HepG2 (cell line): ENCODE data around the gene ANKRD40. TPM values are rescaled to one million over a fixed set of nuclear protein-coding genes. Genes with fewer than 3 reads are reported as not detected.

ENCODE experiments used
- AHDC1 ChIP-seq: sonication (generic); formaldehyde crosslinking; IDR thresholded peaks from 2 replicates; pipeline ENCODE4 v1.5.1; 2020; ENCODE audit warnings: mild to moderate bottlenecking, missing genetic modification reagents, borderline replicate concordance
- ARNTL ChIP-seq: sonication (generic); formaldehyde crosslinking; IDR thresholded peaks from 2 replicates; pipeline ENCODE4 v1.4.0; 2020; ENCODE audit warnings: mild to moderate bottlenecking, missing genetic modification reagents
- HMG20A ChIP-seq: IDR thresholded peaks from 2 replicates; pipeline ENCODE4 v1.6.1; 2016; ENCODE audit warnings: borderline replicate concordance
- MLX ChIP-seq: IDR thresholded peaks from 2 replicates; pipeline ENCODE4 v1.6.1; 2016
- MYC ChIP-seq: sonication (generic); formaldehyde crosslinking; IDR thresholded peaks from 2 replicates; pipeline ENCODE4 v1.9.0; 2021; ENCODE audit warnings: missing genetic modification reagents, borderline replicate concordance
- PRMT3 ChIP-seq: sonication (generic); formaldehyde crosslinking; IDR thresholded peaks from 2 replicates; pipeline ENCODE4 v1.8.1; 2022; ENCODE audit warnings: low read depth, mild to moderate bottlenecking, moderate library complexity, missing genetic modification reagents, borderline replicate concordance
- SAP130 ChIP-seq: IDR thresholded peaks from 2 replicates; pipeline ENCODE4 v1.6.1; 2016; ENCODE audit warnings: low read depth
- ZBTB1 ChIP-seq: sonication (generic); formaldehyde crosslinking; IDR thresholded peaks from 2 replicates; pipeline ENCODE4 v1.4.0; 2020; ENCODE audit warnings: missing genetic modification reagents, borderline replicate concordance
- ZFP62 ChIP-seq: sonication (generic); formaldehyde crosslinking; IDR thresholded peaks from 2 replicates; pipeline ENCODE4 v1.4.0; 2020; ENCODE audit warnings: missing genetic modification reagents
- ZNF260 ChIP-seq: sonication (generic); formaldehyde crosslinking; IDR thresholded peaks from 2 replicates; pipeline ENCODE4 v1.4.0; 2020; ENCODE audit warnings: missing genetic modification reagents, low read depth, mild to moderate bottlenecking, borderline replicate concordance
- ZNF484 ChIP-seq: sonication (generic); formaldehyde crosslinking; IDR thresholded peaks from 2 replicates; pipeline ENCODE4 v1.5.1; 2020; ENCODE audit warnings: mild to moderate bottlenecking, low read depth, missing genetic modification reagents, borderline replicate concordance
- ZNF577 ChIP-seq: sonication (generic); formaldehyde crosslinking; IDR thresholded peaks from 2 replicates; pipeline ENCODE4 v1.4.0; 2020; ENCODE audit warnings: mild to moderate bottlenecking, low read depth, missing genetic modification reagents, borderline replicate concordance
- polyA plus RNA-seq, 8 experiments: library from polyadenylated mRNA; depleted of rRNA in 3 of 8; stranded (reverse) in 7 of 8; unstranded in 1 of 8; fragments of >200 nt; fragmentation: Illumina TruSeq in 4 of 8; extraction: Trizol in 4 of 8; gene quantifications; 2 replicates each; pipeline versions ENCODE4 v1.2.1 to v1.2.3, GENCODE V29; 2011 to 2016; ENCODE audit warnings: low read depth in 4 of 8, missing spikeins in 1 of 8, mixed read lengths in 1 of 8; ENCODE audit not compliant: insufficient read depth in 1 of 8
- total RNA-seq, 5 experiments: library from RNA; depleted of rRNA; stranded (reverse); fragments of >200 nt; fragmentation: Illumina TruSeq; extraction: Trizol; gene quantifications; 2 replicates each; pipeline ENCODE4 v1.2.3, GENCODE V29; 2016; ENCODE audit warnings: low read depth in 1 of 5
- TF ChIP-seq, protein P1 (sequence below): sonication (generic); formaldehyde crosslinking; IDR thresholded peaks from 2 replicates; pipeline ENCODE4 v1.5.0; 2020; ENCODE audit warnings: mild to moderate bottlenecking, missing genetic modification reagents, moderate library complexity
- TF ChIP-seq, protein P2 (sequence below): sonication (generic); formaldehyde crosslinking; IDR thresholded peaks from 2 replicates; pipeline ENCODE4 v1.4.0; 2020; ENCODE audit warnings: missing genetic modification reagents
- TF ChIP-seq, protein P3 (sequence below): sonication (generic); formaldehyde crosslinking; IDR thresholded peaks from 2 replicates; pipeline ENCODE4 v1.5.0; 2020; ENCODE audit warnings: missing genetic modification reagents

Gene ANKRD40
- total and polyA plus RNA-seq, 2 of the 13 experiments (the other 11 are each of a cell fraction or from before 2014, with no cell fraction given) = 35.0 to 46.4 TPM

- peak; percentile 78 for TF ChIP-seq MYC (CRISPR knock-in tag)
- peak; percentile 60 for TF ChIP-seq SAP130 (CRISPR knock-in tag)
- TF ChIP-seq, protein P1, sequence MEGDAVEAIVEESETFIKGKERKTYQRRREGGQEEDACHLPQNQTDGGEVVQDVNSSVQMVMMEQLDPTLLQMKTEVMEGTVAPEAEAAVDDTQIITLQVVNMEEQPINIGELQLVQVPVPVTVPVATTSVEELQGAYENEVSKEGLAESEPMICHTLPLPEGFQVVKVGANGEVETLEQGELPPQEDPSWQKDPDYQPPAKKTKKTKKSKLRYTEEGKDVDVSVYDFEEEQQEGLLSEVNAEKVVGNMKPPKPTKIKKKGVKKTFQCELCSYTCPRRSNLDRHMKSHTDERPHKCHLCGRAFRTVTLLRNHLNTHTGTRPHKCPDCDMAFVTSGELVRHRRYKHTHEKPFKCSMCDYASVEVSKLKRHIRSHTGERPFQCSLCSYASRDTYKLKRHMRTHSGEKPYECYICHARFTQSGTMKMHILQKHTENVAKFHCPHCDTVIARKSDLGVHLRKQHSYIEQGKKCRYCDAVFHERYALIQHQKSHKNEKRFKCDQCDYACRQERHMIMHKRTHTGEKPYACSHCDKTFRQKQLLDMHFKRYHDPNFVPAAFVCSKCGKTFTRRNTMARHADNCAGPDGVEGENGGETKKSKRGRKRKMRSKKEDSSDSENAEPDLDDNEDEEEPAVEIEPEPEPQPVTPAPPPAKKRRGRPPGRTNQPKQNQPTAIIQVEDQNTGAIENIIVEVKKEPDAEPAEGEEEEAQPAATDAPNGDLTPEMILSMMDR (CRISPR knock-in tag) = 0 out of 2 replicates have a peak, but pooled peaks have one; percentile 12
- no peak for TF ChIP-seq ZNF577
- no peak for TF ChIP-seq ZNF260 (CRISPR knock-in tag)
- TF ChIP-seq PRMT3 (CRISPR knock-in tag) = no peak
- peak; percentile 77 for TF ChIP-seq AHDC1 (CRISPR knock-in tag)
- TF ChIP-seq ARNTL (CRISPR knock-in tag) = peak; percentile 36; the same call in 1 of the 2 replicates
- TF ChIP-seq, protein P2, sequence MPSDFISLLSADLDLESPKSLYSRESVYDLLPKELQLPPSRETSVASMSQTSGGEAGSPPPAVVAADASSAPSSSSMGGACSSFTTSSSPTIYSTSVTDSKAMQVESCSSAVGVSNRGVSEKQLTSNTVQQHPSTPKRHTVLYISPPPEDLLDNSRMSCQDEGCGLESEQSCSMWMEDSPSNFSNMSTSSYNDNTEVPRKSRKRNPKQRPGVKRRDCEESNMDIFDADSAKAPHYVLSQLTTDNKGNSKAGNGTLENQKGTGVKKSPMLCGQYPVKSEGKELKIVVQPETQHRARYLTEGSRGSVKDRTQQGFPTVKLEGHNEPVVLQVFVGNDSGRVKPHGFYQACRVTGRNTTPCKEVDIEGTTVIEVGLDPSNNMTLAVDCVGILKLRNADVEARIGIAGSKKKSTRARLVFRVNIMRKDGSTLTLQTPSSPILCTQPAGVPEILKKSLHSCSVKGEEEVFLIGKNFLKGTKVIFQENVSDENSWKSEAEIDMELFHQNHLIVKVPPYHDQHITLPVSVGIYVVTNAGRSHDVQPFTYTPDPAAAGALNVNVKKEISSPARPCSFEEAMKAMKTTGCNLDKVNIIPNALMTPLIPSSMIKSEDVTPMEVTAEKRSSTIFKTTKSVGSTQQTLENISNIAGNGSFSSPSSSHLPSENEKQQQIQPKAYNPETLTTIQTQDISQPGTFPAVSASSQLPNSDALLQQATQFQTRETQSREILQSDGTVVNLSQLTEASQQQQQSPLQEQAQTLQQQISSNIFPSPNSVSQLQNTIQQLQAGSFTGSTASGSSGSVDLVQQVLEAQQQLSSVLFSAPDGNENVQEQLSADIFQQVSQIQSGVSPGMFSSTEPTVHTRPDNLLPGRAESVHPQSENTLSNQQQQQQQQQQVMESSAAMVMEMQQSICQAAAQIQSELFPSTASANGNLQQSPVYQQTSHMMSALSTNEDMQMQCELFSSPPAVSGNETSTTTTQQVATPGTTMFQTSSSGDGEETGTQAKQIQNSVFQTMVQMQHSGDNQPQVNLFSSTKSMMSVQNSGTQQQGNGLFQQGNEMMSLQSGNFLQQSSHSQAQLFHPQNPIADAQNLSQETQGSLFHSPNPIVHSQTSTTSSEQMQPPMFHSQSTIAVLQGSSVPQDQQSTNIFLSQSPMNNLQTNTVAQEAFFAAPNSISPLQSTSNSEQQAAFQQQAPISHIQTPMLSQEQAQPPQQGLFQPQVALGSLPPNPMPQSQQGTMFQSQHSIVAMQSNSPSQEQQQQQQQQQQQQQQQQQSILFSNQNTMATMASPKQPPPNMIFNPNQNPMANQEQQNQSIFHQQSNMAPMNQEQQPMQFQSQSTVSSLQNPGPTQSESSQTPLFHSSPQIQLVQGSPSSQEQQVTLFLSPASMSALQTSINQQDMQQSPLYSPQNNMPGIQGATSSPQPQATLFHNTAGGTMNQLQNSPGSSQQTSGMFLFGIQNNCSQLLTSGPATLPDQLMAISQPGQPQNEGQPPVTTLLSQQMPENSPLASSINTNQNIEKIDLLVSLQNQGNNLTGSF (CRISPR knock-in tag) = no peak
- TF ChIP-seq MLX (CRISPR knock-in tag) = peak; percentile 60; the same call in 1 of the 2 replicates
- TF ChIP-seq ZBTB1 (CRISPR knock-in tag) = no peak
- TF ChIP-seq ZNF484 (CRISPR knock-in tag) = no peak
- TF ChIP-seq, protein P3, sequence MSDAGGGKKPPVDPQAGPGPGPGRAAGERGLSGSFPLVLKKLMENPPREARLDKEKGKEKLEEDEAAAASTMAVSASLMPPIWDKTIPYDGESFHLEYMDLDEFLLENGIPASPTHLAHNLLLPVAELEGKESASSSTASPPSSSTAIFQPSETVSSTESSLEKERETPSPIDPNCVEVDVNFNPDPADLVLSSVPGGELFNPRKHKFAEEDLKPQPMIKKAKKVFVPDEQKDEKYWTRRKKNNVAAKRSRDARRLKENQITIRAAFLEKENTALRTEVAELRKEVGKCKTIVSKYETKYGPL (CRISPR knock-in tag) = no peak
- TF ChIP-seq ZFP62 (CRISPR knock-in tag) = no peak
- peak; percentile 57; the same call in 1 of the 2 replicates for TF ChIP-seq HMG20A
Measured at GRCh38 chr17:50663812-50664374, 43.8 kb downstream of the ANKRD40 start (continued).
